ENCODE results near the gene PXDN.
"Not testable (repeated sequence)": the region's sequence is repeated elsewhere in the genome, so short reads cannot be mapped to it uniquely, and the experiment has no call there.

PXDN gene

GRCh38 chr2:1707771-1708418, 36.4 kb downstream of the PXDN start:
- peak in 5 of 56 donors; percentile 4 to 33 (median 19) for DNase-seq

- peak in 13 of 56 donors; percentile 14 to 77 (median 41) for DNase-seq
Observed at GRCh38 chr2:1706089-1706841, 38.0 kb downstream of the PXDN start.

GRCh38 chr2:1705557-1706076, 38.7 kb downstream of the PXDN start:
- no peak for DNase-seq

- DNase-seq: no peak
Observed at GRCh38 chr2:1704631-1705556, 39.4 kb downstream of the PXDN start.

- no peak for DNase-seq
Observed at GRCh38 chr2:1702186-1702565, 42.1 kb downstream of the PXDN start.

- DNase-seq: no peak
Observed at GRCh38 chr2:1701556-1702185, 42.6 kb downstream of the PXDN start.

GRCh38 chr2:1701020-1701419, 43.3 kb downstream of the PXDN start:
- no peak for DNase-seq

GRCh38 chr2:1700427-1700826, 43.9 kb downstream of the PXDN start:
- DNase-seq: not testable (repeated sequence)

- no peak for DNase-seq
Observed at GRCh38 chr2:1698188-1698945, 45.9 kb downstream of the PXDN start.

GRCh38 chr2:1697601-1698000, 46.7 kb downstream of the PXDN start:
- DNase-seq: no peak

- DNase-seq: no peak
Observed at GRCh38 chr2:1696472-1696871, 47.8 kb downstream of the PXDN start.

GRCh38 chr2:1694371-1695271, 49.7 kb downstream of the PXDN start:
- DNase-seq: no peak

- DNase-seq: no peak
Observed at GRCh38 chr2:1693723-1694122, 50.6 kb downstream of the PXDN start.

- DNase-seq: no peak
Observed at GRCh38 chr2:1692342-1692741, 52.0 kb downstream of the PXDN start.

- no peak for DNase-seq
Observed at GRCh38 chr2:1691366-1691765, 52.9 kb downstream of the PXDN start.

GRCh38 chr2:1690056-1690775, 54.1 kb downstream of the PXDN start:
- DNase-seq: no peak

- no peak for DNase-seq
Observed at GRCh38 chr2:1688859-1689258, 55.5 kb downstream of the PXDN start.

- DNase-seq: no peak
Observed at GRCh38 chr2:1688161-1688560, 56.2 kb downstream of the PXDN start.

- DNase-seq: no peak
Observed at GRCh38 chr2:1687254-1687653, 57.1 kb downstream of the PXDN start.
